Measurements from ENCODE around the gene IL20RB.

The IL20RB gene

DNA sequence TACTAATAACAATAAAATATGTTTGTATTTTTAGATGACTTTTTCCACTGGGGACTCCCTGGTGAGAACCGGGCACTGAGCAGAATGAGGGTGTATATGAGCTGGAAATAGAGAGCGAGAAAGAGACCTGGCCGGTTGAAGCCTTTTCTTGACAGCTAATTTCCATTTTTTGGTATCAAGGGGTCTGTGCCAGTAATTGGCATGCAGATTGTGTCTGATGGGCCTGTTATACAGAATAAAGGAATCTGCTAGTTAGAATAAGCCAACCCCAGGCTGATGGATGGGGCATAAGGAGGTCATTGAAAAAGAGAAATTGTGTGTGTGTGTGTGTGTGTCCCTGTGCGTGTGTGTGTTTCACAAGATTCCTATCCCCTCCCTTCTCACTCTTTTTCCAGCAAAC is 83.9 kb downstream of the IL20RB start:
- no peak for DNase-seq

DNA sequence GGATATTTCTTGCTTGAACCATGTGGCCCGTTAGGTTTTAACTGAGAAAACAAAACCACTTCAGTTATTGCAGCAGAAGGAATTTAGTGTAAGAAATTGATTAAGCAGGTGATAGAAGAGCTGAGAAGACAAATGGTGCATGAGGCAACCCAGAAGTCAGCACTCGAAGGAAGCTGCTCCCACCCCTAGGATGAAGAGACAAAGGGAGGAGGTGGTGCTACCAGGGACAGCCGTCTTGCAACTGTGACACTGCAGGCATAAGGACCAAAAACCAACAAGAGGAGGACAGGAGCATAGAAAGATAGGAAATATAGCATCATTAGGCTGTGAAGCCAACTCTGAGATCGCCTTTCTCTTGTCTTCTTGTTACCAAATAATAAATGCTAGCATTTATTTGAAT is 89.0 kb downstream of the IL20RB start:
- DNase-seq = no peak

DNA sequence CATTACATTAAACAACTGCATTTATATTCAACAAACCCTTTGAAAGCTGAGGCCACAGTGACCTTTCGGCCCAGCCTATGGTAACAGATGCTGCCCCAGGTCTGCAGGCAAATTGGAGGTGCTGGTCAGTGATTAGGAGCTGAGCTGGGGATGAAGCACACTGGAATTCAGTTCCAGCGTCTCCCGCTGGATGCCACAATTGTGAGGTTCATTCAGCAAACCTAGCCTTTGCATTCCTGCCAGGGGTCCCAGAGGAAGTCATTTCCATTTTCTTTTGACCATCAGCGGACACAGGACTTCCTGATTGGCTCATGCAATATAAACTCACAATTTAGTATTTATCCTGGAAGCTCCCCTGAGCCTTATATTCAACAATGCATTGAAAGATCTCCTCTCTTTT is 89.5 kb downstream of the IL20RB start:
- no peak for DNase-seq

DNA sequence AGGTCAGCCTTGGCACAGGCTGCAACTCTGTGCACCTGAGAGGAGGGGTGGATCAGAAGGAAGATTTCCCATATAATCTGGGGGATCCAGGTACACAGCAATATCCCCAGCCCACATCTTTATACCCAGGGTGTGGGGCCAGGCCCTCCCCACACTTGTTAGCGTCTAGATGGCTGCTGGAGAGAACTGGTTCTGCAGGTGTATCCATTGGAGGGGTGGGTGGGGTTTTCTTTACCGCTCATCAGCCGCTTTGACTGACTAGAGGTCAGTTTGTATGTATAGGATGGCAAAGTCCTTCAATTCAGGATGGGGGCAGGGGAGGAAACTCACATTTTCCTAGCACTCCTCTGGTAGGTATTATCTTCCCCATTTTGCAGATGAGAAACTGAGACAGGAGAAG is 92.5 kb downstream of the IL20RB start:
- no peak for DNase-seq

DNA sequence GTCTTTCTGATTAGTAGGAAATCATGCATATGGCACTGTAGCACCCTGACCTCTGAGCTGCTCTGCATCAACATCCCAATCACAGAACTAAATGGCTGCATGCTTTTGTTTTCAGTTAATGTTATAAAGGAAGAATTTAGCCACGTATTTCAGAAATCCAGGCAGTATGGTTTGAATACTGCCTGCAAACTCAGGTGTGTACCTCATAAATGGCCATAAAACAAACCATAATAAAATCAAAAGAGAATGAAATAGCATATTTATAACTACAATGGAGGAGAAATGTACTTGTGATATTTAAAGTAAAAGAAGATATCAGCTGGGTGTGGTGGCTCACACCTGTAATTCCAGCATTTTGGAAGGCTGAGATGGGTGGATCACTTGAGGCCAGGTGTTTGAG is 94.5 kb downstream of the IL20RB start:
- no peak for DNase-seq
